Measurements from ENCODE around the gene AATK.

- TF ChIP-seq, protein P1, sequence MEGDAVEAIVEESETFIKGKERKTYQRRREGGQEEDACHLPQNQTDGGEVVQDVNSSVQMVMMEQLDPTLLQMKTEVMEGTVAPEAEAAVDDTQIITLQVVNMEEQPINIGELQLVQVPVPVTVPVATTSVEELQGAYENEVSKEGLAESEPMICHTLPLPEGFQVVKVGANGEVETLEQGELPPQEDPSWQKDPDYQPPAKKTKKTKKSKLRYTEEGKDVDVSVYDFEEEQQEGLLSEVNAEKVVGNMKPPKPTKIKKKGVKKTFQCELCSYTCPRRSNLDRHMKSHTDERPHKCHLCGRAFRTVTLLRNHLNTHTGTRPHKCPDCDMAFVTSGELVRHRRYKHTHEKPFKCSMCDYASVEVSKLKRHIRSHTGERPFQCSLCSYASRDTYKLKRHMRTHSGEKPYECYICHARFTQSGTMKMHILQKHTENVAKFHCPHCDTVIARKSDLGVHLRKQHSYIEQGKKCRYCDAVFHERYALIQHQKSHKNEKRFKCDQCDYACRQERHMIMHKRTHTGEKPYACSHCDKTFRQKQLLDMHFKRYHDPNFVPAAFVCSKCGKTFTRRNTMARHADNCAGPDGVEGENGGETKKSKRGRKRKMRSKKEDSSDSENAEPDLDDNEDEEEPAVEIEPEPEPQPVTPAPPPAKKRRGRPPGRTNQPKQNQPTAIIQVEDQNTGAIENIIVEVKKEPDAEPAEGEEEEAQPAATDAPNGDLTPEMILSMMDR (optimal IDR thresholded peaks at IDR 0.05 in 1 of 3, IDR thresholded peaks at IDR 0.05 in 1 of 3, conservative IDR thresholded peaks at IDR 0.05 in 1 of 3; ENCODE audit: extremely low read depth in 1 of 3, insufficient read depth in 2 of 3, low read length in 3 of 3) = no peak
- no peak for TF ChIP-seq EZH2 (IDR thresholded peaks at IDR 0.05; ENCODE audit: low read length)
Observed at GRCh38 chr17:81148986-81149533, 17.0 kb downstream of the AATK start.

Data from keratinocyte (primary cell).